ENCODE results near the gene GMPR2. TPM values are rescaled to one million over a fixed set of nuclear protein-coding genes. Genes with fewer than 3 reads are reported as not detected.
"Not testable (repeated sequence)": the region's sequence is repeated elsewhere in the genome, so short reads cannot be mapped to it uniquely, and the experiment has no call there.

Gene GMPR2
- total RNA-seq, 1 donor from 2014 or later, result 108 TPM

DNA sequence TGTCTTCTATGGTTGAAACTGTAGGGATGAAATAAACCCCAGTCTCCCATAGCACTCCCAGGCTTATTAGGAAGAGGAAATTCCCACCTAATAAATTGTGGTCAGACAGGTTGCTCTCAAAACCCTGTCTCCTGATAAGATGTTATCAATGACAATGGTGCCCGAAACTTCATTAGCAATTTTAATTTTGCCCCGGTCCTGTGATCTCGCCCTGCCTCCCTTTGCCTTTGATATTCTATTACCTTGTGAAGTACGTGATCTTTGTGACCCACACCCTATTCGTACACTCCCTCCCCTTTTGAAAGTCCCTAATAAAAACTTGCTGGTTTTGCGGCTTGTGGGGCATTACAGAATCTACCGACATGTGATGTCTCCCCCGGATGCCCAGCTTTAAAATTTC, 30.2 kb upstream of the GMPR2 start:
- not testable (repeated sequence) for DNase-seq

- DNase-seq, result not testable (repeated sequence)
Measured at GRCh38 chr14:24203249-24203886, 29.4 kb upstream of the GMPR2 start.

GRCh38 chr14:24204163-24205146, 28.3 kb upstream of the GMPR2 start:
- DNase-seq, result no peak

GRCh38 chr14:24206260-24207103, 26.2 kb upstream of the GMPR2 start:
- no peak for DNase-seq

- no peak for DNase-seq
Measured at GRCh38 chr14:24207104-24207551, 25.6 kb upstream of the GMPR2 start.

- no peak for DNase-seq
Measured at GRCh38 chr14:24207625-24208024, 25.1 kb upstream of the GMPR2 start.

DNA sequence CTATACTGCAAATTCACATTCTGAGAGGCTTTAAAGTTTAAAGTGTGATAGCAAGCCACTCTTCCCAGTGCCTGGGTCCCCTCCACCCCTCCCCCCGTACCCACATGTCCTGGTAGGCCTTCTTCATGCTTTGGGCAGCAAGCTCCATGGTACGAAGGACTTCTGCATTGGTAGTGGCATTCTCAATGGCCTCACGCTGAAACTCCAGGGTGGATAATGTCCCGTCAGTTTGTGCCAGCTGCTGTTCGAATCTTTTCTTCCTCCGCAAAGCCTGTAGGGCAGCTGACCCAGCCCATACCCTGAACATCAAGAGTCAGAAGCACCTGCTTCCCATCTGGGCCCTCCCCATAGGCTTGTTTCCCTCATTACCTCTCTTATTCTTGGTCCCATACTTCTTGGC, 21.4 kb upstream of the GMPR2 start:
- DNase-seq, result no peak

DNA sequence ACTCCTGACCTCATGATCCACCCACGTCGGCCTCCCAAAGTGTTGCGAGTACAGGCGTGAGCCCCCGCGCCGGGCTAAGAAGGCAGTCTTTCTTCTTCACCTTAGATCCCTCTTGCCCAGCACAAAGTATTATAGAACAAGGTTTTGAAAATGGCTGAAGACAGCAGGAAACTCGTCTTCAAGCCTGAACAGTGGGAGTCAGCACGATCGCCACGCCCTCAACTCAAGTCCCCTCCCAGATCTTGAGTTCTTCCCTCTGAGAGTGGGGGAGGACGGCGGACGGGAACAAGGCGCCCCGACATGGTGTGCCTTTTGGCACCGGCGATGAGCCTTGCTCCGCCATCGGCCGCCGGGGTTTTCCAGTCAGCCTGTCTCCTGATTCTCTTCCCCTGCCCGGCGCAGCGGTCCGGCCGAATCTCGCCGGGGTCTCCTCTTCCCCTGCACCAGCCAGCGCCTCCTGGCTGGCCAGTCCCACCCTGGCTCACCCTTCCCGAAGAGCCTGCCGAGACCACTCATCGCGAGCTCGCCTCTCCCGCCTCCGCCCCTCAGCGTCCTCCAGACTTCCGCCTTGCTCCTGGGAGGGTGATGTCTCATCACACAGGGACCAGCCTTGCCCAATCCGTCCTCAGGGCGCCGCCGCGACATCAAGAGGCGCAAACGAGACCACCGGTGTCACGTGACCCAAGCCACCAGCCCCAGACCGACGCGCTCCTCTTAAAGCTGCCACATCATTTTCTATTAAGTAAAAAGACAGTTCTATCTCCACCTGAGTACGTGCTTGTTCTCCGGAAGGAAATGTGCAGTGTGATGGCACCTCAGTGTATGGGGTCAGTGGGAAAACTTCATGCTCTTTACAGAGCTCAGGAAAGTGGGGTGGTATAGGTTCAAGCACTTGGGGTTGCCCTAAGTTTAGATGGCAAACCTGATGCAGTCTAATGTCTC, 19.5 kb upstream of the GMPR2 start, which contains the start of gene CHMP4A:
Gene CHMP4A (minus strand): TSS at position 565 of the 942 bp plus-strand sequence. CDS start 49 bp downstream, at position 516.
- DNase-seq, result peak; percentile 99

DNA sequence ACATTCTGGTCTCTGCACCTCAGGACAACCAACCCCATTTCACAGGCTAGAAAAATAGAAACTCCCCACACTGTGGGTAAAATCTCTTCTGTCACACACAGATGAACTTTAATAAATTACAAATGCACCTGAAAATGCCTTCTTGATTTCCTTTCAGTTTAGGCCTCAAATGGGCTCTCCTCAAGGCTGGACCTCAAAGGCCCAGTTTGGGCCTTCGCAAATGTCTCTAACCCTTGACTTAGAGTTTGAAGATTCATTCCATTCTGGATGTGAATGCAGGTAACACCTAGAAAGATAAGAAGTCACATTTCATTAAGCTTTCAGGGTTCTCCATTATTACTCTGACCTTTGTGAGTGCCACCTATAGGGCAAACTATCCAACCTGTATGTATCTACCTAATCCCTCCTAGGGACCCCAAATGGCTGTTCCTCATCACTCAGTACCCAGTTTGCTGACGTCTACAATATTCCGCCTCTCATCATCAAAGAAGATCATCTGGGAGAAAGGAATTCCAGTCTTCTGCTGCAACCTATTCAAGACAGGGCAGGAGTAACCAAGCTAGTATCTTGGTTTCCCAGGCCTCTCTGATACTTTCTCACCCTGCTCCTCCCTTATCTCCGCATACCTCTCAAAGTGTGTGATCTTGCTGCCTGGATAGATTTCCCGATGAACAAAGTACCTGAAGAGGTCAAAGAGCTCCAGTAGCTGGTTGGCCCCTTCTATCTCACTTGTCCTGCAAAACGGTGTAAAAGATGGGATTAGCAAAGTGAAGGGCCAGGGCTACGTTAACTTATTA, 18.7 kb upstream of the GMPR2 start:
- no peak for DNase-seq

- peak; percentile 95 for DNase-seq
Measured at GRCh38 chr14:24215495-24216344, 17.0 kb upstream of the GMPR2 start, which contains the start of gene MDP1. MDP1 (minus strand) TSS chr14:24216066; CDS start chr14:24215955, 111 bp downstream.

DNA sequence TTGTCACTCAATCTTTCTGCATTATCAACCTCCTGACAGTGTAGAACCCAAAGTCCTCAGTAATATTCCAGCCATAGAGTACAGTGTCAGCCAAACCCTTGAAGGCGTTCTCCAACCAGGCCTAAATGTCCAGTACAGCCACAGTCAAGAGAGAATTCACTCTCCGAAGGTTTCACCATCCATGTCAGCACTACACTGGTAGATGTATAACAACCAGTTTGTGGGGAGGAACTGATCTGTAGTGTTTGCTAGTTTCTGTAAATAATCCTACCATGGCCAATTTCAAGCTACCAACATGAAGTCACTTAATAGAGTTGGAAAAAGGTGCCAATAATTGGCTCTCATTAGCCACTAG, 16.4 kb upstream of the GMPR2 start:
- no peak for DNase-seq

DNA sequence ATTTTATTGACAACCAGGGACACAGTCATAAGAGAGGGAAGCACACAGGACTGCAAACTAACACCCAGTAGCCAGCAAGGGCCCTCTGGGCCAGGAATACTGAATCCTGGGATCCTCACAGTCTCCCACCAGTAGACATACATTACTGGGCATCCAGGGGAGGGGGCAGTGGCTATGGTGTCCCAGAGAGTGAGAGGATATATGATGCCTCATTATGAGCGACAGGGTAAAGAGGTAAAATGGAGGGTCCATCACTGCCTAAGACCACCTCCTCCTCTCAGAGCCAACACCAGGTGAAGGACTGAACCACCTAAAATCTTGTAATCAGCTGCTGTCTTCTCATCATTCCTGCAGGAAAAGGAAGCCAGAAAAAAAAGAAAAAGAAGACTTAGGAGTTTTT, 15.9 kb upstream of the GMPR2 start:
- not testable (repeated sequence) for DNase-seq

DNA sequence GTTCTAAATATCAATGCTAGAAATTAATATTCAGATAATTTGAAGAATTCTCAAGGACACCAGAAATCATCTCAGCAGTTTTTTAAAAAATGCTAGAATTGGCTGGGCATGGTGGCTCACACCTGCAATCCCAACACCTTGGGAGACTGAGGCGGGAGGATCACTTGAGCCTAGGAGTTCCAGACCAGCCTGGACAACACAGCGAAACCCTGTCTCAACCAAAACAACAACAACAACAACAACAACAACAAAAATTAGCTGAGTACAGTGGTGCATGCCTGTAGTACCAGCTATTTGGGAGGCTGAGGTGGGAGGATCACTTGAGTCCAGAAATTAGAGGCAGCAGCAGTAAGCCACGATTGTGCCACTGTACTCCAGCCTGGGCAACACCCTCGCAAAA, 13.6 kb upstream of the GMPR2 start:
- no peak for DNase-seq

- DNase-seq, result no peak
Measured at GRCh38 chr14:24219521-24219920, 13.2 kb upstream of the GMPR2 start.

GRCh38 chr14:24222987-24223386, 9.7 kb upstream of the GMPR2 start:
- DNase-seq, result not testable (repeated sequence)

DNA sequence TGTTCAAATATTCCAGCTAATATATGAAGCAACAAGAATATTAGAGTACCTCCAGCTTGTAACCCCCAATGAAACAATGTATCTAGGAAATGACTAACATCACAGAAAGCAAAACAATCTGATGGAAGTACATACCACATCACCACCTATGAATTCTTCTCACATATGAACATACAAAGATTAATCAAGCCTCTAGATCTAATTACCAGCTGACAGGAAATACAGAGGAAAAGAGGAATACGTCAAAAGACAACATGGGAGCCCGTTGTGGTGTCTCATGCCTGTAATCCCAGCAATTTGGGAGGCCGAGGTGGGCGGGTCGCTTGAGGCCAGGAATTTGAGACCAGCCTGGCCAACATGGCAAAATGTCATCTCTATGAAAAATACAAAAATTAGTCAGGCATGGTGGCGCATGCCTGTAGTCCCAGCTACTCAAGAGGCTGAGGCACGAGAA, 8.1 kb upstream of the GMPR2 start:
- peak; percentile 96 for DNase-seq

- DNase-seq, result no peak
Measured at GRCh38 chr14:24226473-24226872, 6.3 kb upstream of the GMPR2 start.

GRCh38 chr14:24228902-24229301, 3.8 kb upstream of the GMPR2 start:
- DNase-seq, result no peak

All from dermis blood vessel endothelial cell (primary cell).